Kidney (tissue), 14 donors: Measurements from ENCODE around the gene ZNF75A. TPM values are rescaled to one million over a fixed set of nuclear protein-coding genes. Genes with fewer than 3 reads are reported as not detected.

ENCODE experiments used
- DNase-seq, 5 donors: peaks; one replicate each; pipeline ENCODE4 v3.0.0-alpha.2; 2013 to 2020
- FAIRE-seq: peaks from 2 replicates; lab custom pipeline; 2012; peaks lifted over from hg19 to GRCh38; lab: Jason Lieb, UNC
- H3K27ac ChIP-seq, 2 donors: one replicate each; pipeline ENCODE4 v1.7.0; 2013; ENCODE audit warnings: low read depth in 2 of 2, low read length in 2 of 2, inconsistent platforms in 1 of 2
- H3K27me3 ChIP-seq: one replicate; pipeline ENCODE4 v1.7.1; 2013; ENCODE audit warnings: low read length, inconsistent platforms; ENCODE audit not compliant: control insufficient read depth, insufficient read depth
- H3K36me3 ChIP-seq, 3 donors: one replicate each; pipeline versions ENCODE4 v1.7.0 to v1.7.1; 2013; ENCODE audit warnings: low read length in 3 of 3, control low read depth in 1 of 3, inconsistent platforms in 1 of 3; ENCODE audit not compliant: insufficient read depth in 3 of 3, control insufficient read depth in 2 of 3
- H3K4me1 ChIP-seq, 3 donors: one replicate each; pipeline versions ENCODE4 v1.7.0 to v1.7.1; 2013; ENCODE audit warnings: low read length in 3 of 3, inconsistent platforms in 1 of 3, low read depth in 1 of 3; ENCODE audit not compliant: control insufficient read depth in 2 of 3, insufficient read depth in 2 of 3
- H3K4me3 ChIP-seq, 3 donors: one replicate each; pipeline versions ENCODE4 v1.7.0 to v1.8.1; 2013; ENCODE audit warnings: low read length in 3 of 3, control low read depth in 1 of 3, inconsistent platforms in 1 of 3
- H3K9ac ChIP-seq, 3 donors: one replicate each; pipeline versions ENCODE4 v1.7.0 to v1.7.1; 2013; ENCODE audit warnings: low read length in 3 of 3, control low read depth in 1 of 3, inconsistent platforms in 1 of 3
- H3K9me3 ChIP-seq, 3 donors: one replicate each; pipeline versions ENCODE4 v1.7.0 to v1.7.1; 2013; ENCODE audit warnings: low read length in 3 of 3, control low read depth in 1 of 3, inconsistent platforms in 1 of 3; ENCODE audit not compliant: control insufficient read depth in 2 of 3, insufficient read depth in 1 of 3
- intact Hi-C: fragments of 100-400 bp; cut with DNase I; formaldehyde crosslinking; loops from one replicate; pipeline ENCODE4 v1.11.1; 2022
- polyA plus RNA-seq: library from polyadenylated mRNA; stranded (reverse); fragments of 350-450 nt; fragmentation: Illumina TruSeq; extraction: RNeasy Lipid Tissue Mini Kit (QIAGEN cat#74804); gene quantifications from one replicate; pipeline ENCODE4 v1.2.3, GENCODE V29; 2014; ENCODE audit warnings: low read depth, low replicate concordance; ENCODE audit not compliant: insufficient read depth
- total RNA-seq: library from RNA; stranded (reverse); fragmentation: NEBNext Ultra II Directional; extraction: Animal tissue kit (Norgen Biotek cat#: 25700); gene quantifications from one replicate; pipeline ENCODE4 v1.2.1, GENCODE V29; 2021
- TF ChIP-seq, protein P1 (sequence below): IDR thresholded peaks from 3 replicates; pipeline ENCODE4 v1.5.1; 2012; ENCODE audit warnings: mild to moderate bottlenecking, moderate library complexity, borderline replicate concordance; ENCODE audit not compliant: insufficient read depth; ENCODE audit errors: extremely low read depth
- donor health status: control.
- donor health status: control.
- donor health status: control.
- donor health status: control.
- donor health status: control.
- donor health status: DM: yes; HTN: yes; CAD: no.
- donor health status: Normal renal cell carcinoma (clear cell type).

Gene ZNF75A
- total and polyA plus RNA-seq, 2 donors from 2014 or later = 14.3 to 41.3 TPM

GRCh38 chr16:3356118-3356517, 50.8 kb downstream of the ZNF75A start:
- intact Hi-C loops = no loop called here
- no peaks in the 10 kb centered on the region for H3K36me3 ChIP-seq
- H3K9ac ChIP-seq = no peak overlapping the region
- H3K27ac ChIP-seq = no peak overlapping the region
- no peak for FAIRE-seq
- no peak overlapping the region for H3K4me3 ChIP-seq
- H3K27me3 ChIP-seq = no peaks in the 10 kb centered on the region
- TF ChIP-seq, protein P1, sequence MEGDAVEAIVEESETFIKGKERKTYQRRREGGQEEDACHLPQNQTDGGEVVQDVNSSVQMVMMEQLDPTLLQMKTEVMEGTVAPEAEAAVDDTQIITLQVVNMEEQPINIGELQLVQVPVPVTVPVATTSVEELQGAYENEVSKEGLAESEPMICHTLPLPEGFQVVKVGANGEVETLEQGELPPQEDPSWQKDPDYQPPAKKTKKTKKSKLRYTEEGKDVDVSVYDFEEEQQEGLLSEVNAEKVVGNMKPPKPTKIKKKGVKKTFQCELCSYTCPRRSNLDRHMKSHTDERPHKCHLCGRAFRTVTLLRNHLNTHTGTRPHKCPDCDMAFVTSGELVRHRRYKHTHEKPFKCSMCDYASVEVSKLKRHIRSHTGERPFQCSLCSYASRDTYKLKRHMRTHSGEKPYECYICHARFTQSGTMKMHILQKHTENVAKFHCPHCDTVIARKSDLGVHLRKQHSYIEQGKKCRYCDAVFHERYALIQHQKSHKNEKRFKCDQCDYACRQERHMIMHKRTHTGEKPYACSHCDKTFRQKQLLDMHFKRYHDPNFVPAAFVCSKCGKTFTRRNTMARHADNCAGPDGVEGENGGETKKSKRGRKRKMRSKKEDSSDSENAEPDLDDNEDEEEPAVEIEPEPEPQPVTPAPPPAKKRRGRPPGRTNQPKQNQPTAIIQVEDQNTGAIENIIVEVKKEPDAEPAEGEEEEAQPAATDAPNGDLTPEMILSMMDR = no peak
- no peaks in the 10 kb centered on the region for H3K9me3 ChIP-seq
- no peaks in the 10 kb centered on the region for H3K4me1 ChIP-seq
- no peak for DNase-seq

- peaks cover 0 to 4% (median 0%) of the 10 kb centered on the region in 3 donors for H3K9me3 ChIP-seq
- no peaks in the 10 kb centered on the region for H3K4me1 ChIP-seq
- H3K9ac ChIP-seq = no peak overlapping the region
- no peak overlapping the region for H3K4me3 ChIP-seq
- H3K27me3 ChIP-seq = no peaks in the 10 kb centered on the region
- intact Hi-C loops = no loop called here
- FAIRE-seq (no peak), DNase-seq (no peak)
- H3K36me3 ChIP-seq = no peaks in the 10 kb centered on the region
- TF ChIP-seq, protein P1 = no peak
- no peak overlapping the region for H3K27ac ChIP-seq
Observed at GRCh38 chr16:3358871-3359270, 53.6 kb downstream of the ZNF75A start.

GRCh38 chr16:3362931-3363330, 57.6 kb downstream of the ZNF75A start:
- H3K4me1 ChIP-seq = no peaks in the 10 kb centered on the region
- no peak overlapping the region for H3K4me3 ChIP-seq
- no peaks in the 10 kb centered on the region for H3K36me3 ChIP-seq
- TF ChIP-seq, protein P1 = no peak
- no peak overlapping the region for H3K27ac ChIP-seq
- DNase-seq (no peak), FAIRE-seq (no peak)
- intact Hi-C loops = no loop called here
- peaks cover 0 to 9% (median 0%) of the 10 kb centered on the region in 3 donors for H3K9me3 ChIP-seq
- H3K27me3 ChIP-seq = no peaks in the 10 kb centered on the region
- no peak overlapping the region for H3K9ac ChIP-seq

GRCh38 chr16:3363793-3364192, 58.5 kb downstream of the ZNF75A start:
- FAIRE-seq (no peak), DNase-seq (no peak)
- H3K4me1 ChIP-seq = no peaks in the 10 kb centered on the region
- no peaks in the 10 kb centered on the region for H3K36me3 ChIP-seq
- peaks cover 0 to 9% (median 0%) of the 10 kb centered on the region in 3 donors for H3K9me3 ChIP-seq
- H3K27ac ChIP-seq = no peak overlapping the region
- H3K9ac ChIP-seq = no peak overlapping the region
- H3K27me3 ChIP-seq = no peaks in the 10 kb centered on the region
- H3K4me3 ChIP-seq = no peak overlapping the region
- TF ChIP-seq, protein P1 = no peak
- intact Hi-C loops = no loop called here
